Progenitor cell of endocrine pancreas (in vitro differentiated cells): Measurements from ENCODE around the gene CLPSL1. TPM values are rescaled to one million over a fixed set of nuclear protein-coding genes. Genes with fewer than 3 reads are reported as not detected.

Experiments used
- DNase-seq: peaks from one replicate; pipeline ENCODE4 v3.0.0; 2021; ENCODE audit warnings: low spot score; ENCODE audit not compliant: unreplicated experiment
- H3K27ac Mint-ChIP-seq: 2 replicates; pipeline ENCODE4 v1.8.0; 2021; ENCODE audit warnings: mild to moderate bottlenecking, moderate library complexity, mixed read lengths
- H3K27me3 Mint-ChIP-seq: 2 replicates; pipeline ENCODE4 v1.8.0; 2021; ENCODE audit warnings: mixed read lengths
- H3K36me3 Mint-ChIP-seq: 2 replicates; pipeline ENCODE4 v1.8.0; 2022; ENCODE audit warnings: mixed read lengths; ENCODE audit not compliant: insufficient read depth
- H3K4me1 Mint-ChIP-seq: 2 replicates; pipeline ENCODE4 v1.8.0; 2021; ENCODE audit warnings: low read depth, mixed read lengths
- H3K4me3 Mint-ChIP-seq: 2 replicates; pipeline ENCODE4 v1.8.0; 2021; ENCODE audit warnings: low read depth, mild to moderate bottlenecking, moderate library complexity, mixed read lengths
- H3K9me3 Mint-ChIP-seq: 2 replicates; pipeline ENCODE4 v1.8.0; 2021; ENCODE audit warnings: low read depth, mixed read lengths
- CTCF ChIP-seq: fragments of 200-600 bp; sonication (generic); IDR thresholded peaks from one replicate; pipeline ENCODE4 v1.5.0; 2021; ENCODE audit warnings: antibody characterized with exemption, mild to moderate bottlenecking; ENCODE audit not compliant: unreplicated experiment
- total RNA-seq: library from RNA; stranded (reverse); gene quantifications from 2 replicates; pipeline ENCODE4 v1.2.1, GENCODE V29; 2021

The CLPSL1 gene
- total RNA-seq, 1 donor from 2014 or later, result not detected

GRCh38 chr6:35790683-35791082 lies 9.9 kb downstream of the CLPSL1 start:
- Mint-ChIP-seq H3K9me3 (no peaks in the 10 kb centered on the region), H3K27ac (no peak overlapping the region)

GRCh38 chr6:35794536-35795452 lies 14.0 kb downstream of the CLPSL1 start:
- no peaks in the 10 kb centered on the region for H3K36me3 Mint-ChIP-seq

More at GRCh38 chr6:35790683-35791082, 9.9 kb downstream of the CLPSL1 start:
- no peak for DNase-seq
- no peaks in the 10 kb centered on the region for H3K36me3 Mint-ChIP-seq
- H3K4me3 Mint-ChIP-seq, result no peak overlapping the region
- H3K4me1 Mint-ChIP-seq, result no peaks in the 10 kb centered on the region
- no peak for TF ChIP-seq CTCF
- H3K27me3 Mint-ChIP-seq, result peaks cover 37% of the 10 kb centered on the region

DNA sequence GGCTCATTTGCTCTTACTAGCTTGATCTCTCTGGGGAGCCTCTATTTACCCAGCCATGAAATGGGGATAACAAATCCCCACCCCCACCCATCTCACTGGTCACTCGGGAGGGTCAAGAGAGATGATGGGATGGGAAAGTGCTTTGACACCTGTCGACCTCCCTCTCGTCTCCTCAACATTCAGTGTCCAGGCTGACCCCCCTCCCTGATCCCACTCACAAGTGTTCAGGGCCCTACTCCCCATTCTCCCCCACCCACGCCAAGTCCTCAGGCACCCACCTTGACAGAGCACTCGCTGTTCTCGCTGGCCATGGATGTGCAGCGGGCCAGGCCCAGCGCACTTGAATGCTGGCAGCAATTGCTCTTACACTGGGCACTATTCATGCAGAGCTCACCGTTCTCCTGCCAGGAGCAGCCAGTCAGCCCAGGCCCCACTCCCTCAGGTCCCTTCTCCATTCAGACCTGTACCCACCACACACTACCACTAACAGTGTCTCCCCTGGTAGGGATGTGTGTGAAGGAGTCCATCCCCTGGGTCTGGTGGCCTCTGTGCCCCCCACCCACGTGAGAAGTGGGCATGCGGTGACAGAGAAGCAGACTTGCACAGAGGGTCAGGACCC lies 14.7 kb downstream of the CLPSL1 start:
- no peak for DNase-seq
- H3K9me3 Mint-ChIP-seq, result no peaks in the 10 kb centered on the region
- peaks cover 11% of the 10 kb centered on the region for H3K27me3 Mint-ChIP-seq
- no peak for TF ChIP-seq CTCF
- no peak overlapping the region for H3K27ac Mint-ChIP-seq
- peaks cover 3% of the 10 kb centered on the region for H3K4me1 Mint-ChIP-seq
- no peaks in the 10 kb centered on the region for H3K36me3 Mint-ChIP-seq
- H3K4me3 Mint-ChIP-seq, result no peak overlapping the region

More at GRCh38 chr6:35794536-35795452, 14.0 kb downstream of the CLPSL1 start:
- H3K9me3 Mint-ChIP-seq, result no peaks in the 10 kb centered on the region
- no peak overlapping the region for H3K27ac Mint-ChIP-seq
- no peak for DNase-seq
- no peak for TF ChIP-seq CTCF
- H3K27me3 Mint-ChIP-seq, result peaks cover 15% of the 10 kb centered on the region
- H3K4me3 Mint-ChIP-seq, result no peak overlapping the region
- H3K4me1 Mint-ChIP-seq, result peaks cover 3% of the 10 kb centered on the region

DNA sequence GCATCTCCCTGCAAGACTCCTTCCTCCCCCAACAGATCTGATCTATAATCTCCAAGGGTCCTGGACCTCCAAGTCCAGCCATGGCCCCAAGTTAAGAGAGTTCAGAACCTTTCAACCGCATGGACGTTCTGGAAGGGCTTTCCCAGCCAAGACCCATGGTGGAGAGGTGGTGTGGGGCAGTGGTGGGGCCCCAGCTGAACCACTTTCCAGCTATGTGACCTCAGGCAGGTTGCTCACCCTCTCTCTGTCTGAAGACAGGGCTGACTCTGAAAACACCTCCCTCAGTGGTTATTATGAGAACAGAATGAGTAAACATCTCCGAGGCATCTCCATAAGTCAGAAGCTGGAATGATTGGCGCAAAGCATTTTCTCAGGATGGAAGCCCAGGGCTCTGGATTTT lies 15.4 kb downstream of the CLPSL1 start:
- Mint-ChIP-seq H3K4me1 (peaks cover 3% of the 10 kb centered on the region), H3K4me3 (no peak overlapping the region), H3K36me3 (no peaks in the 10 kb centered on the region), H3K27me3 (peaks cover 9% of the 10 kb centered on the region), H3K27ac (no peak overlapping the region), H3K9me3 (no peaks in the 10 kb centered on the region)
- no peak for TF ChIP-seq CTCF
- no peak for DNase-seq

DNA sequence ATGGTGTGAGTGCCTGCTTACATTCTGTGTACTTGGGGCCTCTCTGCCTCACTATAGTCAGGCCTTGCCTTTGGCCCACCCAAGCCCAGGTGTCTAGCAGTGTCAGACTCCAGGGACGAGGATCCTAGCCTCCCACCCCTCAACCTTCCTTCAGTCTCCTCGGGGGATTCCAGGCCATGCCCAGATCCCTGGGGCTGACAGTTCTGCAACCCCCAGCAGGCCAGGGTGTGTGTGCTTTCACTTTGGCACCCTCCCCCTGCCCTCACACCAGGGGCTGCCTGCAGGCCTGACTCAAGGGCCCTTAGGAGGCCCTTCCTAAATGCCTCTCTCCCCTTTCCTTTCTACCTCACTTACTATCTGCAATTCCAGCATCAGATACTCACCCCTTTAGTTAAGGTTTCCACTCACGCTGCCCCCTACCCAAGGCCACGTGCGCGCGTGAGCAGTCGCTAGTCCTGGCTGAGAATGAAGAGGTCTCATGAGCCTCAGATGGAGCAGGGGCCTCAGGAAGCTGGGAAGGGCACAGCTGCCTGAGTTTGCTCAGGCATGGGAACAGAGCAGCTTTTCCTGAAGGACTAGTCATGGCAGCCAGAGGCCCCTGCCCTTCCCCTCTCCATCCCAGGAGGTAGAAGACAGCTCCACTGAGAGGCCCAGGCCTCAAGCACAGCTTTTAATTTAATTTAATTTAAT lies 17.2 kb downstream of the CLPSL1 start:
- Mint-ChIP-seq H3K27me3 (peaks cover 5% of the 10 kb centered on the region), H3K4me3 (no peak overlapping the region), H3K27ac (peak overlapping the region; percentile 84), H3K36me3 (no peaks in the 10 kb centered on the region), H3K9me3 (no peaks in the 10 kb centered on the region), H3K4me1 (peaks cover 3% of the 10 kb centered on the region)
- no peak for DNase-seq
- TF ChIP-seq CTCF, result no peak
